HL-60/S4 treated with retinoic acid at 250 ng/mL for 4 days and 3 days (cell line): ENCODE results near the gene SPDYA.

Experiments used
- in situ Hi-C: fragments of 300-500 bp; cut with MboI; formaldehyde crosslinking; loops from 2 replicates; pipeline ENCODE4 v1.7.0; 2022; ENCODE audit warnings: low sequenced_read_pairs

The SPDYA gene

DNA sequence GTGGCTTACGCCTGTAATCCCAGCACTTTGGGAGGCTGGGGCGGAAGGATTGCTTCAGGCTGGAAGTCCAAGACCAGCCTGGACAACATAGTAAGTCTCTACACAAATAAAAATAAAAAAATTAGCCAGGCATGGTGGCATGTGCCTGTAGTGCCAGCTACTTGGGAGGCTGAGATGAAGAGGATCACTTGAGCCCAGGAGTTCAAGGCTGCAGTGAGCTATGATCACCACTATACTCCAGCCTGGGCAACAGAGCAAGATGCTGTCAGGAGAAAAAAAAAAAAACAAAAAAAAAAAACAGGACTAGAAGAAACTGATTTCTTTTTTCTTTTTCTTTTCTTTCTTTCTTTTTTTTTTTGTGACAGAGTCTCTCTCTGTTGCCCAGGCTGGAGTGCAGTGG, 13.6 kb downstream of the SPDYA start:
- in situ Hi-C loops = loop anchor here (10.0 kb wide), 1 partner anchor 371 kb away; no protein-coding TSS in a partner anchor

GRCh38 chr2:28824870-28825269, 14.2 kb downstream of the SPDYA start:
- in situ Hi-C loops = loop anchor here (10.0 kb wide), 1 partner anchor 370 kb away; no protein-coding TSS in a partner anchor

DNA sequence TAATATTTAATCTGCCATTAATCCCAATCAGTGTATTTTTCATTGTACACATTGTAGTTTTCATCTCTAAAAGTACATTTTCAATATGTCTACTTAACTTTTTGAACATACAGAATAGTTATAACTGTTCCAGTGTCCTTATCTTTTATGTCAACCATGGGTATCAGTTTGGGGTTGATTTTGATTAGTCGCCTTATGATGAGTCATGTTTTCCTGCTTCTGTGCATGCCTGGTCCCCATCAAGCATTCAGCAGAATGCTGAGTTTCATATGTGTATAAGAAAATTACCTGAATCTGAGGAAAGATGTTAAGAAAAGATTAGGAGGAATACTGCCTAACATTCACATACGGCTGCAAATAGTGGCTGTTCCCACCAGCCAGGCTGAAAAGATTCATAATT, 17.7 kb downstream of the SPDYA start:
- in situ Hi-C loops = loop anchor here (10.0 kb wide), 1 partner anchor 366 kb away; no protein-coding TSS in a partner anchor

DNA sequence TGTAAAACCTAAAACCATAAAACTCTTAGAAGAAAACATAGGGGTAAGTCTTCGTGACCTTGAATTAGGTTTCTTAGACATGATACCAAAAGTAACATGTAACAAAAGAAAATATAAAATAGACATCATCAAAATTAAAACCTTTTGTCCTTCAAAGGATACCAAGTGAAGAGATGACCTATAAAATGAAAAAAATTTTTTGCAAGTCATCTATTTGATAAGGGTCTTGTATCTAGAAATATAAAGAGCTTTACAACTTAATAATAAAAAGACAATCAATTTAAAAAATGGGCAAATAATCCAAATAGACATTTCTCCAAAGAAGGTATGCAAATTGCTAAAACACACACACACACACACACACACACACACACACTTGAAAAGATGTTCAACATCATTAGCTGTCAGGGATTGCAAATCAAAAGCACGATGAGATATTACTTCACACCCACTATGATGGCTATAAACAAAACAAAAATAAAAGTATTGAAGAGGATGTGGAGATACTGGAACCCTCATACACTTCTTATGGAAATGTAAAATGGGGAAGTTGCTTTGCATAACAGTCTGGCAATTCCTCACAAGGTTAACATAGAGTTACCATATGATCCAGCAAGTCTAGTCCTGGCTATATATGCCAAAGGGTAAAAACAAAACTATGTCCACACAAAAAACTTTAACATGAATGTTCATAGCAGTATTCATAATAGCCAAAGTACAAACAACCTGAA, 23.3 kb downstream of the SPDYA start:
- in situ Hi-C loops = no loop called here

GRCh38 chr2:28835781-28836180, 25.1 kb downstream of the SPDYA start:
- in situ Hi-C loops = no loop called here

- in situ Hi-C loops = no loop called here
Observed at GRCh38 chr2:28838971-28839370, 28.3 kb downstream of the SPDYA start.

DNA sequence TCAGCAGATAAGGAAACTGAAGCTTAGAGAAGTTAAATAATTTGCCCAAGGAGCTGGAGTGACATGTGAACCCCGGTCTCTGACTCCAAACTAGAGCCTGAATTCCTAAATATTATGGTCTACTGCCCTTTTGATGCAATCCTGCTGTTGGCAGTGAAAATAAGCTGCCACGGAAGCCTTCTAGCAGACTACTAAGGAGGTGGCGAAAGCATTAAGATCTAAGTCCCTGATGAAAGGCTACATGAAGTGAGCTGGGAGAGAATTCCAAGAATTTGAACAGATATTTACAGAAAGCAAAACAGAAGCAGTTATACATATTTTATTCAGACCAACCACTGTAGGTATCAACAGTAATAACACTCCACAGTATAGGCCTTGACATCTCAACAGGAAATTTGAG, 31.4 kb downstream of the SPDYA start:
- in situ Hi-C loops = no loop called here

DNA sequence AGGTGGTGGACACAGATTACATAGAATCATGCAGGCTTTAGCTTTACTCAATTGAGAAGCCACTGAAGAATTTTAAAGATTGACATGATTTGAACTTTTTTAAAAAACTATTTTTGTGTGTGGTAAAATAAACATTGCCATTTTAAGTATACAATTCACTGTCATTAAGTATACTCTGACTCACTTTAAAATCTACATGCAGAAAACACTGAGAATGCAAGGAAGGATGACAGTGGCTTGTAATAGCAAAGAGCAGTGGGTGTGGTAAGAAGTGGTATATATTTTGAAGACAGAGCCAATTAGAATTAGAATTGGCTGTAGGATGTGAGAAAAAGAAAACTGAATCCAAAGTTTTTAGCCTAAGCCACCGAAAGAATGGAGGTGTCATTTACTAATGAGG, 44.6 kb downstream of the SPDYA start:
- in situ Hi-C loops = no loop called here

GRCh38 chr2:28855977-28856376, 45.3 kb downstream of the SPDYA start:
- in situ Hi-C loops = no loop called here

DNA sequence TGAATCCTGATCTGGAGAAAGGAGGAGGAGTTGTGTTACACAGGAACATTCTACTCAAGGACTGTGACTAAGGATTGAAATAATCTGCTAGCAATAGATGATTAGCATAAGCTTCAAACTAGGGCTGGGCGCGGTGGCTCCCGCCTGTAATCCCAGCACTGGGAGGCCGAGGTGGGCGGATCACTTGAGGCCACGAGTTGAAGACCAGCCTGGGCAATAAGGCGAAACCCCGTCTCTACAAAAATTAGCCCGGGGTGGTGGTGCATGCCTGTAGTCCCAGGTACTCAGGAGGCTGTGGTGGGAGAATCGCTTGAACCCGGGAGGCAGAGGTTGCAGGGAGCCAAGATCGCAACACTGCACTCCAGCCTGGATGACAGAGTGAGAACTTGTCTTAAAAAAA, 58.0 kb downstream of the SPDYA start:
- in situ Hi-C loops = no loop called here

GRCh38 chr2:28869494-28870145, 59.0 kb downstream of the SPDYA start:
- in situ Hi-C loops = no loop called here

DNA sequence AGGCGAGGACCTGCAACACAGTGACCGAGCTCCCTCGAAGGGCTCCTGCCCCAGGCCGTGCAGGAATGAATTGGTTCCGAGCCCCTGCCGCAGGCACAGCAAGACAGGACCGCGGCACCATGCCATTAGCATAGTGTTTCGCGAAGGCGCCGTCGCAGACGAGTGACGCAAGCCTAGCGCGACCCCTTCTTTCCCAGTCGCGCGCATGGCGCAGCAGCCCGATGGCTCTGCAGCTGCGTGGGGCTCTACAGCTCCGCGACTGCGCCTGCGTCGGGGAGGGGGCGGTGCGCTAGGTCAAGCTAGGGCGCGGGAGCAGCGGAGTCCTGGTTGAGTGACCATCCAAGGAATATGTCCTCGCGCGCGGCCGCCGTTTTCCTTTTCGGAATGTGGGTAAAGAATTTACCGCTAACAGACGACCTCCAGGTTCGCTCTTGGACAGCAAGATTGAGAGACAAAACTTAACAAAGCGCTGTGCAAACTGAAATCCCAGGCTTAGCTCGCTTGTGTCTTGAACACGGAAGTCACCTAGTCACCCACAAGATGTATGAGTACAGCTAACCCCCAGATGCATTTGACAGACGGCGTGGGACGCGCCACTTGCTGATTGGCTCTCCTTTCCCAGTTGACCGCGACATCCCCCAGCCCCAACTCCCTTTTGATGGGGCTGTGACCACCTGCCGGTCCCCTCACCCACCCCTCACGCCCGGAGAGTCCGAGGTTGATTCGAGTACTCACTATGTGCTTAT, 59.7 kb downstream of the SPDYA start, which contains the start of gene TRMT61B:
TRMT61B (minus strand) TSS at position 164 of the 746 bp plus-strand sequence; CDS start at position 132, 32 bp downstream.
- in situ Hi-C loops = no loop called here

GRCh38 chr2:28871620-28872019, 61.0 kb downstream of the SPDYA start:
- in situ Hi-C loops = no loop called here

DNA sequence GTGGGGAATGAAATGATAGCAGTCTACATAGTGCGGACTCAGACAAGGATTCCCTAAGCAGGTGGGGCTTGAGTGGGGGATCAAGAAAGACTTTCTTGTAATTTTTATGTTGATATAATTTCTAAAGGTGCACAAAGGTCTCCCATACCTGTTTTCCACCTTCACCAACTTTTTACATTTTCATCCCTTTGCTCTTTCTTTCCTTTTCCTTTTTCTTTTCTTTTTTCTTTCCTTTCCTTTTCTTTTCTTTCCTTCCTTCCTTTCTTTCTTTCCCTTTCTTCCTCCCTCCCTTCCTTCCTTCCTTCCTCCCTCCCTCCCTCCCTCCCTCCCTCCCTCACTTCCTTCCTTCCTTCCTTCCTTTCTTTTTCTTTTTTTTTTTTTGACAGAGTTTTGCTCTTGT, 69.6 kb downstream of the SPDYA start:
- in situ Hi-C loops = no loop called here

DNA sequence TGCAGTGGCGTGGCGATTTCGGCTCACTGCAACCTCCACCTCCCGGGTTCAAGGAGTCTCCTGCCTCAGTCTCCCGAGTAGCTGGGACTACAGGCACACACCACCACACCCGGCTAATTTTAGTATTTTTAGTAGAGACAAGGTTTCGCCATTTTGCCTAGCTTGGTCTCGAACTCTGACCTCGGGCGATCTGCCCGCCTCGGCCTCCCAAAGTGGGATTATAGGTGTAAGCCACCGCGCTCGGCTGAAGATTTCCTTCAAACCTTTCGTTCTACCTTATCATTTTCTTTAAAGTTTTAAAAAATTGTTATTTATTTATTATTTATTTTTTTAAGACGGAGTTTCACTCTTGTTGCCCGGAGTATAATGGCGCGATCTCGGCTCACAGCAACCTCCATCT, 82.9 kb downstream of the SPDYA start:
- in situ Hi-C loops = no loop called here

GRCh38 chr2:28894470-28895188, 84.0 kb downstream of the SPDYA start, which contains the start of gene WDR43:
TSS of gene WDR43 (plus strand) at chr2:28894667. CDS start at chr2:28894699, 32 bp downstream.
- in situ Hi-C loops = no loop called here

DNA sequence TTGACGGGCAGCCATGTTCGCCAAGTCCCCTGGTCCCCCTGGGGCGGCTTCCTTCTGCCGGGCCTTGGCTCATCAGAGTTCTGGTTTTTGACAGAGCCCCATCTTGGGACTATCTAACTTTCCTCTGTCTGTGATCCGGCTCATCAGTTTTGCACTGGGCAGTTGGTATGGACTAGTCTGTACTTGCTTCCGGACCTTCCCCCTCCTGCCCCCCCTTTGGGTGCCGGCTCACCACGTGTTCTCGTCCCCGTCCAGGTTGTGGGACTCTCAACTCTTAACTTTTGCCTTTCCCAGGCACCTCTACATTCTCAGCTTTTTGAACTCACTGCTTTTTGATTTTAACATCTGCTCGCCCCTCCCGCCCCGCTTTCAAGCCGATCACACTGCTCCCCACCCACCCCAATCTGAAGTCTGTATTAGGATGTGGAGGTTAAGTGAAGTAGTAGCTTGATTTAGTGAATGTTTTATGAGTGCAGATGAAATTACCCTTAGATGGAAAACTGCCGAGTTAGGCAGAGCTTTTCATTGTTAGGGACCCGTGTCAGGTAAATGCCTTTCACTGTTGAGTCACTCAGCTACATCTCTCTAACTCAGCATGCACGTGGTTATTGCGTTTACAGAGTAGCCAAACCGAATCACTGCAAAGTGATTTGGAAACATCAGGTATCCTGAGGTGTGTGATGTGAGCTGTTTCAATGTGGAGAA, 84.7 kb downstream of the SPDYA start:
- in situ Hi-C loops = no loop called here

- in situ Hi-C loops = no loop called here
Observed at GRCh38 chr2:28896906-28897305, 86.3 kb downstream of the SPDYA start.

- in situ Hi-C loops = no loop called here
Observed at GRCh38 chr2:28898048-28898447, 87.4 kb downstream of the SPDYA start.
